HG03097 (cell line): Measurements from ENCODE around the gene NOTCH4.

Experiments used
- ATAC-seq: cut with Tn5 transposase; IDR thresholded peaks from one replicate; pipeline ENCODE4 v1.9.1; 2021; ENCODE audit not compliant: unreplicated experiment, low FRiP score

NOTCH4 gene

GRCh38 chr6:32147401-32148132 lies 76.3 kb downstream of the NOTCH4 start:
- ATAC-seq = no peak

- ATAC-seq = no peak
Observed at GRCh38 chr6:32146687-32147086, 77.2 kb downstream of the NOTCH4 start.

- no peak for ATAC-seq
Observed at GRCh38 chr6:32146287-32146686, 77.6 kb downstream of the NOTCH4 start.
